IPS-15b (cell line): ENCODE results near the gene NT5C1B.

Source experiments
- H3K27me3 ChIP-seq: one replicate; pipeline ENCODE4 v1.6.1; 2013; ENCODE audit warnings: low read length; ENCODE audit not compliant: control insufficient read depth, insufficient read depth
- H3K36me3 ChIP-seq: one replicate; pipeline ENCODE4 v1.6.1; 2013; ENCODE audit warnings: low read length; ENCODE audit not compliant: control insufficient read depth, insufficient read depth
- H3K4me1 ChIP-seq: one replicate; pipeline ENCODE4 v1.6.1; 2013; ENCODE audit warnings: mild to moderate bottlenecking, low read length; ENCODE audit not compliant: control insufficient read depth, insufficient read depth
- H3K4me3 ChIP-seq: one replicate; pipeline ENCODE4 v1.5.1; 2013; ENCODE audit warnings: low read depth, low read length
- H3K9ac ChIP-seq: one replicate; pipeline ENCODE4 v1.6.1; 2013; ENCODE audit warnings: low read depth, mild to moderate bottlenecking, low read length
- H3K9me3 ChIP-seq: one replicate; pipeline ENCODE4 v1.6.1; 2013; ENCODE audit warnings: mild to moderate bottlenecking, low read length; ENCODE audit not compliant: control insufficient read depth, insufficient read depth

The NT5C1B gene

GRCh38 chr2:18566145-18566769, 23.1 kb downstream of the NT5C1B start:
- Histone ChIP-seq H3K9ac (no peak overlapping the region), H3K4me3 (no peak overlapping the region), H3K27me3 (no peaks in the 10 kb centered on the region), H3K9me3 (no peaks in the 10 kb centered on the region), H3K36me3 (no peaks in the 10 kb centered on the region), H3K4me1 (no peaks in the 10 kb centered on the region)

DNA sequence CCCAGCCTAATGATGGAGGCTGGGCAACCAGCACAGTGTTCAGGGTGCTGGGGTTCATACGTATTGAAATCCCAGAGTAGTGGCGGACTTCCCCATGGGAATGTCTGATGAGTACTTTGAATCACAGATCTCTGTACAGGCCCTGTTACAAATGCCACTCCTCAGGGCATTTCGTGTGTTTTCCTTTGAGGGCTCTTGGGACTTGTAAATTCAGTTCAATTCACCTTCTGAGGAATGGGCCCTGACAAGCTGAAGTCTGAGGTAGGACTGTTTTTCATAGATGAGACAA, 28.6 kb downstream of the NT5C1B start:
- Histone ChIP-seq H3K4me1 (peaks cover 3% of the 10 kb centered on the region), H3K36me3 (no peaks in the 10 kb centered on the region), H3K9me3 (no peaks in the 10 kb centered on the region), H3K27me3 (no peaks in the 10 kb centered on the region), H3K9ac (peak overlapping the region; percentile 73), H3K4me3 (peak overlapping the region; percentile 79)

DNA sequence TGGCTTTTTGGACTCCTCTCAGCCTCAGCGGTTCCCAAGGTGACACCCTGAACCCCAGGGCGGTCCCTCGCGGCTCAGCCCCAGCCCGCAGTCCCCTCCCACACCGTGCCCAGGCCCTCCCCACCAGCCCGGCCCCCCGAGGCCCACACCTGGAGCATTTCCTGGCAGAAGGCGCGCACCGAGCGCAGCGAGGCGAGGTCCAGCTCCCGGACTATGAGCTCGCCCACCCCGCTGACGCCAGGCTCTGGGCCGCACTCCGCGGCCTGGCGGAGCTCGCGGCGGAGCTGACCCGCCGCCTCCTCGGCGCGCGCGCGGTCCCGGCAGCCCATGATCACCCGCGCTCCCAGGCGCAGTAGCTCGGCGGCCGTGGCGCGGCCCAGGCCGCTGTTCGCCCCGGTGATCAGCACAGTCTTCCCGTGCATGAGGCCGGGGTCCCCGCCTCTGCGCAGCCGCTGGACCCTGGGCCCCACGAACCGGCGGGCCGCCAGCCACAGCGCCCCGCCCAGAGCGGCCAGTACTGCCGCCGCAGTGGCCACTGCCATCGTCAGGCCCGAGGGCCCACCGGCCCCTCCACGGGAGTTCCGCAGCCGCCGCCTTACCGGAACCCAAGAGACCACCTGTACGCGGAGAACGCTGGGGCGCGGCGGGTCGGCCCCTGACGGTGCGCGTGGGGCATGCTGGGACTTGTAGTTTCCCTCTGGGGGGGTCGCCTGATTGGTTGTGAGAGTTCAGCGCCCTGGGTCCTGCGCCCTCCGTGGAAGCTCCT, 29.2 kb downstream of the NT5C1B start, which contains the start of gene RDH14:
Gene RDH14 (minus strand): TSS at position 623 of the 766 bp plus-strand sequence. CDS start 81 bp downstream, at position 542.
- H3K4me1 ChIP-seq = peaks cover 3% of the 10 kb centered on the region
- H3K9me3 ChIP-seq = no peaks in the 10 kb centered on the region
- H3K27me3 ChIP-seq = no peaks in the 10 kb centered on the region
- peak within 1 kb of the TSS; percentile 79 for H3K4me3 ChIP-seq
- no peaks in the 10 kb centered on the region for H3K36me3 ChIP-seq
- H3K9ac ChIP-seq = peak within 1 kb of the TSS; percentile 92

DNA sequence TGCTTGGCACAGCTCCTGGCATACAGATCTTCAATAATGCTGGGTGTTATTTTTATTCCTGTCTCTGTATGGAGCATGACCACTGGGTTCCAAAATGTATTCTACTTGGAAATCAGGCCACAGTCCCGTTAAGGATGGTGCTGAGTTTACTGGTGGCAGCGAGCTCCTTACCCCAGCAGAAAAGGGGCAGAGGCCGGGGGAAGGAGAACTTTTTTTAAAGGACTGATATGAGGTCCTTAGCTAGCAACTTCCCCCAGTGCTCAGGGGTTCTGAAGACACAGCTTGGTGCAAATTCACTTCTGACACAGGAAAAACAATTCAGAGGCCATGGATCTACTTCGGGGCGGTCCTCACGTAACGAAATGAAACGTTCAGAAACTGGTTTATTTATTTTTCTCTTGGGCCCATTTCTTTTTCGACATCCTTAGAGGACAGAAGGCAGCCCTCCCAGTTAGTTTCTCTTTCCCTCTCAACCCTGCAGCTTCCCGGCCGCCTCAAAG, 29.8 kb downstream of the NT5C1B start:
- no peaks in the 10 kb centered on the region for H3K27me3 ChIP-seq
- peak overlapping the region; percentile 79 for H3K4me3 ChIP-seq
- H3K36me3 ChIP-seq = no peaks in the 10 kb centered on the region
- peak overlapping the region; percentile 92 for H3K9ac ChIP-seq
- H3K9me3 ChIP-seq = no peaks in the 10 kb centered on the region
- peaks cover 3% of the 10 kb centered on the region for H3K4me1 ChIP-seq

DNA sequence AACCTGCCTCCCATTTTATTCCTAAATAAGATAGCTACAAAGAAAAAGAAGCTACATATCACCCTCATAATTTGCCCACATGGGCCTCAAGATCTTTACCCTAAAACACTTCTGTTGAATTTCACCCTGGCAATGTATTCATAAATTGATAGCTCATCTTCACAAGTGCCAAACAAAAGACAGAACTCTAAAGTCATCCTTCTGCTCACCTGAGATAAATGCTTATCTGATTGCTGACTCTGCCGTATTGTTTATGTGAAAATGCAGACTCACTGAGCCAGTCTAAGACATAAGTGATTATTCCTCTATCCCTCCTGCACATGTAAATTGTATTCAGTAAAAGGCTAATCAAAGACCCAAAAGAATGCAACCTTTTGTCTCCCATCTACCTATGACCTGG, 30.9 kb downstream of the NT5C1B start:
- Histone ChIP-seq H3K4me1 (peaks cover 3% of the 10 kb centered on the region), H3K27me3 (no peaks in the 10 kb centered on the region), H3K4me3 (no peak overlapping the region), H3K9ac (no peak overlapping the region), H3K9me3 (no peaks in the 10 kb centered on the region), H3K36me3 (no peaks in the 10 kb centered on the region)

GRCh38 chr2:18557121-18557520, 32.2 kb downstream of the NT5C1B start:
- no peak overlapping the region for H3K9ac ChIP-seq
- H3K27me3 ChIP-seq = no peaks in the 10 kb centered on the region
- no peaks in the 10 kb centered on the region for H3K9me3 ChIP-seq
- H3K4me3 ChIP-seq = no peak overlapping the region
- no peaks in the 10 kb centered on the region for H3K36me3 ChIP-seq
- H3K4me1 ChIP-seq = peaks cover 3% of the 10 kb centered on the region

DNA sequence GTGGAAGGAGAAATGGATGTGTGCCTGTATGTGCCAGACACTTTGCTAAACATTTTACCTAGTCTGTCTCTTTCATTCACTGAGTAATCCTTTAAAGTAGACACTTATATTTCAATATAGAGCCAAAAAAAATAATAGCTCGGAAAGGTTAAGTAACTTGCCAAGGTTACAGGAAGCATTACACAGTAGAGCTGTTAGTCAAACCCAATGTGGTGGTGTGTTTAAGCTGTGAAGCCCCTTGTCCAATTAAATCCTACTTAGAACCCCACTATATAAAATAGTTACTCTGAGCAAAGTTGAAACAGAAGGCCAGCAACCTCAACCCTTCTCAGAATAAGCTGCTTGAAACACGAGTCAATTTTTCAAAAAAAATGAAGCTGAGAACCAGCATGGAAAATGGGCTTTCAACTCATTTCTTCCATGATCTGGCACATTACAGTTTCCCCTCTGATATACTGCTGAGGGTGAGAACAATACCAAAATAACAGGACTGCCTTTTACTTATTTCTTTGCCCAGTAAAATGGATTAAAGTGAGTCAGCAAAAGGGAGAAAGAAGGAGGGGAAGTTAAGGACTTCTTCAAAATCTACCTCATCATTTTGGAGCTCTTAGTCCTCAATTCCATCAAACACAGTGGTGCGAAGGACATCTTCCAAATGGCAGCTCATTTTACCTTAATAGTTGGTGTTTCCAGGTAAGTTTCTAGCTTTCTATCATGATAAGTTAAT, 36.9 kb downstream of the NT5C1B start:
- Histone ChIP-seq H3K4me3 (no peak overlapping the region), H3K9me3 (no peaks in the 10 kb centered on the region), H3K9ac (no peak overlapping the region), H3K4me1 (no peaks in the 10 kb centered on the region), H3K36me3 (no peaks in the 10 kb centered on the region), H3K27me3 (no peaks in the 10 kb centered on the region)

GRCh38 chr2:18551623-18552022, 37.7 kb downstream of the NT5C1B start:
- Histone ChIP-seq H3K9me3 (no peaks in the 10 kb centered on the region), H3K36me3 (no peaks in the 10 kb centered on the region), H3K4me3 (no peak overlapping the region), H3K4me1 (peaks cover under 1% of the 10 kb centered on the region), H3K27me3 (no peaks in the 10 kb centered on the region), H3K9ac (no peak overlapping the region)

GRCh38 chr2:18551169-18551568, 38.2 kb downstream of the NT5C1B start:
- H3K9ac ChIP-seq = no peak overlapping the region
- peaks cover 4% of the 10 kb centered on the region for H3K4me1 ChIP-seq
- no peaks in the 10 kb centered on the region for H3K9me3 ChIP-seq
- no peaks in the 10 kb centered on the region for H3K27me3 ChIP-seq
- no peak overlapping the region for H3K4me3 ChIP-seq
- H3K36me3 ChIP-seq = no peaks in the 10 kb centered on the region

- no peak overlapping the region for H3K9ac ChIP-seq
- H3K27me3 ChIP-seq = no peaks in the 10 kb centered on the region
- peaks cover 4% of the 10 kb centered on the region for H3K4me1 ChIP-seq
- H3K4me3 ChIP-seq = no peak overlapping the region
- H3K9me3 ChIP-seq = no peaks in the 10 kb centered on the region
- no peaks in the 10 kb centered on the region for H3K36me3 ChIP-seq
These were observed 38.9 kb downstream of the NT5C1B start for GRCh38 chr2:18550433-18550832.

DNA sequence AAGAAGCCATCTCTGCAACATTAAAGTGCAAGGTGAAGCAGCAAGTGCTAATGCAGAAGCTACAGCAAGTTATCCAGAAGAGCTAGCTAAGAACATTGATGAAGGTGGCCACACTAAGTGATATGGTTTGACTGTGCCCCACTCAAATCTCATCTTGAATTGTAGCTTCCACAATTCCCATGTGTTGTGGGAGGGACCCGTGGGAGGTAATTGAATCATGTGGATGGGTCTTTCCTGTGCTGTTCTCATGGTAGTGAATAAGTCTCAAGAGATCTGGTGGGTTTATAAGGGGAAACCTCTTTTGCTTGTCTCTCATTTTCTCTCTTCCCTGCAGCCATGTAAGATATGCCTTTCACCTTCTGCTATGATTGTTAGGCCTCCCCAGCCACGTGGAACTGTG, 40.3 kb downstream of the NT5C1B start:
- H3K9ac ChIP-seq = no peak overlapping the region
- H3K4me1 ChIP-seq = peaks cover 4% of the 10 kb centered on the region
- H3K27me3 ChIP-seq = no peaks in the 10 kb centered on the region
- no peaks in the 10 kb centered on the region for H3K9me3 ChIP-seq
- no peak overlapping the region for H3K4me3 ChIP-seq
- no peaks in the 10 kb centered on the region for H3K36me3 ChIP-seq
